Umbilical cord (tissue), 2 donors: ENCODE measurements around the gene LEMD1. TPM values are rescaled to one million over a fixed set of nuclear protein-coding genes. Genes with fewer than 3 reads are reported as not detected.

Experiments
- DNase-seq: peaks from one replicate; pipeline ENCODE4 v3.0.0-alpha.2; 2015; ENCODE audit warnings: low spot score
- total RNA-seq: library from RNA; depleted of rRNA; stranded (reverse); fragments of >200 nt; gene quantifications from one replicate; pipeline ENCODE4 v1.2.3, GENCODE V29; 2014; ENCODE audit warnings: low replicate concordance; ENCODE audit not compliant: insufficient read depth

LEMD1 gene
- total RNA-seq, 1 donor from 2014 or later: not detected

DNA sequence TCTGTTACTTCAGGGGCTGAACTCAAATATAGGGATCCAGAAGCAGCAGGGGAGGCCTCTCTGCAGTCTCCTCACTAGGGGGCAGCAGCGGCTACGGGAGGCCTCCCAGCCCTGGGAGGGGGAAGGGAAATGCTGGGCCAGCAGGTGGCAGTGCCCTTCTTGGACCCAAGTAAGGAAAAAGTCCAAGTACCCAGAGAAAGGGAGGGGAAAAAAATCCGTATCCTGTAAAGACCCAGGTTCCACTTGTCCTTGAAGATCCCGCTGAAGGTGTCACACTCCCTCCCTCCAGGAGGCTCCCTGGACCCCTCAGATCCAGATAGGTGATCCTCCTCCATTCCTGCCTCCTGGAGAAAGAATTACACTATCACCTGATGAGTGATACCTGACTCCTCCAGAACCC lies 86.2 kb downstream of the LEMD1 start:
- DNase-seq: peak; percentile 73

DNA sequence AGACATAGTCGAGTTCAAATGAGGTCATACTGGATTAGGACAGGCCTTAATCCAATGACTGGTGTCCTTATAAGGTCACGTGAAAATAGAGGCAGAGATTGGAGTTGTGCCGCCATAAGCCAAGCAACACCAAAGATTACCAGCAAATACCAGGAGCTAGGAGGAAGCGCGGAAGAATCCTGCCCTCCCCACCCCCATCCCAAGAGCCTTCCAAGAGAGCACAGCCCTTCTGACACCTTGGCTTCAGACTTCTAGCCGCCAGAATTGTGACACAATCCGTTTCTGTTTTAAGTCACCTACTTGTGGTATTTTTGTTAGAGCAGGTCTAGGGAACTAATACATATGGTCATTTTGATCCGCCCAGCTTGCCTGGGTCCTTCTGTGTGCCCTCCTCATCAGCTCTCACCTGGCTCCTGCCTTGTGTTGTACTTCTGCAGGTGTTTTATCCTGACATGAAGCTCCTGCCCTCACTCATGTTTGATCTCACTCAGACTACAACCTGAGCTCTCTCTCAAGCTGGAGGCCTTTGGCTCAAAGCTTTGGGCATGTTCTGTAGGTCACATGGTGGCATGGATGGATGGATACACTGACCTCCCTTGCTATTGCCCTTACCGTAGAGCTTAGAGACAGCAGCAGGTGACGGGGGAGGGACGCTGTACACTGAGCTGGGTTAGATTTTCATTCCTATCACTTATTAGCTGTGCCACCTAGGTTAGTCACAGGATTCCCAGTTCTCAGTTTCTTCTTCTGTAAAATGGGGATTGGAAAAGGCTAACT lies 89.7 kb downstream of the LEMD1 start:
- DNase-seq: no peak

Other genes starting within 250 kb of the LEMD1 start
- 14.0 TPM for gene DSTYK, start 210.4 kb downstream of the LEMD1 start, total RNA-seq
- gene TMCC2, start 194.1 kb downstream of the LEMD1 start, total RNA-seq: 7.9 TPM
- gene NUAK2, start 100.3 kb downstream of the LEMD1 start, total RNA-seq: 1.2 TPM
- not detected for gene KLHDC8A, start 65.1 kb downstream of the LEMD1 start, total RNA-seq
- 1.2 TPM for gene BLACAT1, start 34.0 kb upstream of the LEMD1 start, total RNA-seq
- 11.6 TPM for gene CDK18, start 82.6 kb upstream of the LEMD1 start, total RNA-seq
- 14.9 TPM for gene ELK4, start 210.0 kb upstream of the LEMD1 start, total RNA-seq